ENCODE measurements around the gene ANTKMT. TPM values are rescaled to one million over a fixed set of nuclear protein-coding genes. Genes with fewer than 3 reads are reported as not detected.

ANTKMT gene
- total RNA-seq, 2 donors from 2014 or later, result 29.7 to 46.7 TPM

DNA sequence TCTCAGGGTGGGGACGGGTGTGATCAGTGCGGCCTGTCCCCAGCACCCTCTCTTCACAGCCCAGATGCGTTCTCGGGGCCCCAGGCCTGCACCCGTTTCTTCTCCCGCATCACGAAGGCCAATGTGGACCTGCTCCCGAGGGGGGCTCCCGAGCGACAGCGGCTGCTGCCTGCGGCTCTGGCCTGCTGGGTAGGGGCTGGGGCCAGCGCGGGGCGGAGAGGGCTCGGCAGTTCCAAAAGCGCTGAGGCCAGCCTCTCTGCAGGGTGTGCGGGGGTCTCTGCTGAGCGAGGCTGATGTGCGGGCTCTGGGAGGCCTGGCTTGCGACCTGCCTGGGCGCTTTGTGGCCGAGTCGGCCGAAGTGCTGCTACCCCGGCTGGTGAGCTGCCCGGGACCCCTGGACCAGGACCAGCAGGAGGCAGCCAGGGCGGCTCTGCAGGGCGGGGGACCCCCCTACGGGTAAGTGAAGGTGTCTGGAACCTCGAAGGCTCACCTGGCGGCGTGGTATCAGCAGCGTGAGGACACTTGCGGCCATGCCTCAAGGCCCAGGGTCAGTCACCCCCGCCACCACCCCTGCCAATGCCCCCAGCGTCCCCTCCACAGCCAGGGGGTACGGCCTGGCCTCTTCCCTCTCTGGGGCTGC lies 44.0 kb downstream of the ANTKMT start:
- ATAC-seq (ENCODE audit: insufficient number of reproducible peaks, low FRiP score, low read depth), result no peak
- Histone ChIP-seq H3K27me3 (replicated peaks; ENCODE audit: insufficient read depth) (no peaks in the 10 kb centered on the region), H3K4me3 (no peak overlapping the region)

GRCh38 chr16:765488-765865 lies 44.5 kb downstream of the ANTKMT start:
- no peak overlapping the region for H3K4me3 ChIP-seq
- no peaks in the 10 kb centered on the region for H3K9me3 ChIP-seq
- no peak for DNase-seq (ENCODE audit: low spot score)
- H3K27me3 ChIP-seq (replicated peaks; ENCODE audit: insufficient read depth), result no peaks in the 10 kb centered on the region
- H3K4me1 ChIP-seq (ENCODE audit: control insufficient read depth in 1 of 2, low read depth in 2 of 2), result no peaks in the 10 kb centered on the region
- ATAC-seq (ENCODE audit: insufficient number of reproducible peaks, low FRiP score, low read depth), result no peak
- TF ChIP-seq, protein P1, sequence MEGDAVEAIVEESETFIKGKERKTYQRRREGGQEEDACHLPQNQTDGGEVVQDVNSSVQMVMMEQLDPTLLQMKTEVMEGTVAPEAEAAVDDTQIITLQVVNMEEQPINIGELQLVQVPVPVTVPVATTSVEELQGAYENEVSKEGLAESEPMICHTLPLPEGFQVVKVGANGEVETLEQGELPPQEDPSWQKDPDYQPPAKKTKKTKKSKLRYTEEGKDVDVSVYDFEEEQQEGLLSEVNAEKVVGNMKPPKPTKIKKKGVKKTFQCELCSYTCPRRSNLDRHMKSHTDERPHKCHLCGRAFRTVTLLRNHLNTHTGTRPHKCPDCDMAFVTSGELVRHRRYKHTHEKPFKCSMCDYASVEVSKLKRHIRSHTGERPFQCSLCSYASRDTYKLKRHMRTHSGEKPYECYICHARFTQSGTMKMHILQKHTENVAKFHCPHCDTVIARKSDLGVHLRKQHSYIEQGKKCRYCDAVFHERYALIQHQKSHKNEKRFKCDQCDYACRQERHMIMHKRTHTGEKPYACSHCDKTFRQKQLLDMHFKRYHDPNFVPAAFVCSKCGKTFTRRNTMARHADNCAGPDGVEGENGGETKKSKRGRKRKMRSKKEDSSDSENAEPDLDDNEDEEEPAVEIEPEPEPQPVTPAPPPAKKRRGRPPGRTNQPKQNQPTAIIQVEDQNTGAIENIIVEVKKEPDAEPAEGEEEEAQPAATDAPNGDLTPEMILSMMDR (IDR thresholded peaks at IDR 0.05), result no peak
- no peaks in the 10 kb centered on the region for H3K36me3 ChIP-seq
- no peak overlapping the region for H3K27ac ChIP-seq

More for the DNA sequence above, 44.0 kb downstream of the ANTKMT start:
- TF ChIP-seq, protein P1 (IDR thresholded peaks at IDR 0.05), result no peak
- no peaks in the 10 kb centered on the region for H3K9me3 ChIP-seq
- H3K27ac ChIP-seq, result no peak overlapping the region
- no peaks in the 10 kb centered on the region for H3K4me1 ChIP-seq (ENCODE audit: control insufficient read depth in 1 of 2, low read depth in 2 of 2)
- DNase-seq (ENCODE audit: low spot score), result no peak
- no peaks in the 10 kb centered on the region for H3K36me3 ChIP-seq

- Histone ChIP-seq H3K9me3 (no peaks in the 10 kb centered on the region), H3K27me3 (replicated peaks; ENCODE audit: insufficient read depth) (no peaks in the 10 kb centered on the region), H3K36me3 (no peaks in the 10 kb centered on the region), H3K4me3 (no peak overlapping the region), H3K4me1 (ENCODE audit: control insufficient read depth in 1 of 2, low read depth in 2 of 2) (no peaks in the 10 kb centered on the region), H3K27ac (no peak overlapping the region)
- ATAC-seq (ENCODE audit: insufficient number of reproducible peaks, low FRiP score, low read depth) (no peak), DNase-seq (ENCODE audit: low spot score) (no peak)
- TF ChIP-seq, protein P1 (IDR thresholded peaks at IDR 0.05), result no peak
These were observed 45.3 kb downstream of the ANTKMT start for GRCh38 chr16:766008-766819.

- no peak for ATAC-seq (ENCODE audit: insufficient number of reproducible peaks, low FRiP score, low read depth)
These were observed 46.1 kb downstream of the ANTKMT start for GRCh38 chr16:766820-767640.

More at GRCh38 chr16:766820-767640, 46.1 kb downstream of the ANTKMT start:
- no peak for DNase-seq (ENCODE audit: low spot score)
- H3K36me3 ChIP-seq, result no peaks in the 10 kb centered on the region
- H3K4me1 ChIP-seq (ENCODE audit: control insufficient read depth in 1 of 2, low read depth in 2 of 2), result no peaks in the 10 kb centered on the region
- no peaks in the 10 kb centered on the region for H3K9me3 ChIP-seq
- TF ChIP-seq, protein P1 (IDR thresholded peaks at IDR 0.05), result no peak
- H3K27ac ChIP-seq, result no peak overlapping the region
- no peak overlapping the region for H3K4me3 ChIP-seq
- H3K27me3 ChIP-seq (replicated peaks; ENCODE audit: insufficient read depth), result no peaks in the 10 kb centered on the region
